AG09309 (cell line): Measurements from ENCODE around the gene ARHGEF11.

Experiments
- DNase-seq: peaks from one replicate; pipeline ENCODE4 v3.0.0-alpha.2; 2010; ENCODE audit warnings: low read depth
- H3K4me3 ChIP-seq: 2 replicates; pipeline ENCODE4 v1.5.1; 2011; ENCODE audit warnings: mild to moderate bottlenecking, low read depth, low read length, moderate library complexity; ENCODE audit not compliant: control insufficient read depth
- CTCF ChIP-seq: IDR thresholded peaks from 2 replicates; pipeline ENCODE4 v1.5.1; 2011; ENCODE audit warnings: mild to moderate bottlenecking, low read depth, low read length, inconsistent platforms; ENCODE audit not compliant: insufficient read depth, control insufficient read depth; ENCODE audit errors: missing control alignments

ARHGEF11 gene

GRCh38 chr1:157045250-157046218 lies at the start of gene ARHGEF11:
Gene ARHGEF11 (minus strand): TSS chr1:157045742. CDS start chr1:157044330, 1,412 bp downstream.
- DNase-seq, result peak; percentile 35
- no peak for TF ChIP-seq CTCF

GRCh38 chr1:157095091-157095490 lies 49.5 kb upstream of the ARHGEF11 start:
- TF ChIP-seq CTCF, result no peak
- no peak for DNase-seq
- H3K4me3 ChIP-seq, result no peak overlapping the region

More at GRCh38 chr1:157045250-157046218, at the start of gene ARHGEF11:
- peak within 1 kb of the TSS; percentile 76 for H3K4me3 ChIP-seq

- H3K4me3 ChIP-seq, result no peak overlapping the region
- DNase-seq, result no peak
- TF ChIP-seq CTCF, result no peak
Observed at GRCh38 chr1:157092831-157093230, 47.3 kb upstream of the ARHGEF11 start.

- TF ChIP-seq CTCF, result no peak
- no peak overlapping the region for H3K4me3 ChIP-seq
- no peak for DNase-seq
Observed at GRCh38 chr1:157091668-157092273, 46.2 kb upstream of the ARHGEF11 start.

- TF ChIP-seq CTCF, result no peak
- no peak for DNase-seq
- H3K4me3 ChIP-seq, result no peak overlapping the region
Observed at GRCh38 chr1:157091186-157091585, 45.6 kb upstream of the ARHGEF11 start.

GRCh38 chr1:157090771-157091170 lies 45.2 kb upstream of the ARHGEF11 start:
- TF ChIP-seq CTCF, result no peak
- no peak for DNase-seq
- no peak overlapping the region for H3K4me3 ChIP-seq
